ENCODE results near the gene TLN1. TPM values are rescaled to one million over a fixed set of nuclear protein-coding genes. Genes with fewer than 3 reads are reported as not detected.
A peak's percentile ranks its signal among the peaks of the same experiment; 100 is the strongest.

TLN1 gene
- total and polyA plus RNA-seq, 7 donors = 45.0 to 609 (median 354) TPM

- Histone ChIP-seq H3K27ac (no peak overlapping the region), H3K36me3 (no peaks in the 10 kb centered on the region), H3K4me1 (peaks cover 0 to 18% (median 14%) of the 10 kb centered on the region in 4 donors), H3K9me3 (no peaks in the 10 kb centered on the region), H3K27me3 (no peaks in the 10 kb centered on the region), H3K4me3 (no peak overlapping the region)
- no peak for DNase-seq
- intact Hi-C loops (cut with DNase I) = loop anchor here (10.0 kb wide), 1 partner anchor 659 kb away; no protein-coding TSS in a partner anchor
- TF ChIP-seq, protein P1, sequence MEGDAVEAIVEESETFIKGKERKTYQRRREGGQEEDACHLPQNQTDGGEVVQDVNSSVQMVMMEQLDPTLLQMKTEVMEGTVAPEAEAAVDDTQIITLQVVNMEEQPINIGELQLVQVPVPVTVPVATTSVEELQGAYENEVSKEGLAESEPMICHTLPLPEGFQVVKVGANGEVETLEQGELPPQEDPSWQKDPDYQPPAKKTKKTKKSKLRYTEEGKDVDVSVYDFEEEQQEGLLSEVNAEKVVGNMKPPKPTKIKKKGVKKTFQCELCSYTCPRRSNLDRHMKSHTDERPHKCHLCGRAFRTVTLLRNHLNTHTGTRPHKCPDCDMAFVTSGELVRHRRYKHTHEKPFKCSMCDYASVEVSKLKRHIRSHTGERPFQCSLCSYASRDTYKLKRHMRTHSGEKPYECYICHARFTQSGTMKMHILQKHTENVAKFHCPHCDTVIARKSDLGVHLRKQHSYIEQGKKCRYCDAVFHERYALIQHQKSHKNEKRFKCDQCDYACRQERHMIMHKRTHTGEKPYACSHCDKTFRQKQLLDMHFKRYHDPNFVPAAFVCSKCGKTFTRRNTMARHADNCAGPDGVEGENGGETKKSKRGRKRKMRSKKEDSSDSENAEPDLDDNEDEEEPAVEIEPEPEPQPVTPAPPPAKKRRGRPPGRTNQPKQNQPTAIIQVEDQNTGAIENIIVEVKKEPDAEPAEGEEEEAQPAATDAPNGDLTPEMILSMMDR (IDR thresholded peaks at IDR 0.05) = no peak
- TF ChIP-seq EP300 (IDR thresholded peaks at IDR 0.05) = no peak
- no peak for TF ChIP-seq POLR2A (IDR thresholded peaks at IDR 0.05)
- TF ChIP-seq POLR2AphosphoS5 (IDR thresholded peaks at IDR 0.05) = no peak
- 93 to 94% methylated on average over 2 of the region's 2 CpGs for WGBS, 2 donors
These were observed 78.4 kb downstream of the TLN1 start for GRCh38 chr9:35653611-35654010.

DNA sequence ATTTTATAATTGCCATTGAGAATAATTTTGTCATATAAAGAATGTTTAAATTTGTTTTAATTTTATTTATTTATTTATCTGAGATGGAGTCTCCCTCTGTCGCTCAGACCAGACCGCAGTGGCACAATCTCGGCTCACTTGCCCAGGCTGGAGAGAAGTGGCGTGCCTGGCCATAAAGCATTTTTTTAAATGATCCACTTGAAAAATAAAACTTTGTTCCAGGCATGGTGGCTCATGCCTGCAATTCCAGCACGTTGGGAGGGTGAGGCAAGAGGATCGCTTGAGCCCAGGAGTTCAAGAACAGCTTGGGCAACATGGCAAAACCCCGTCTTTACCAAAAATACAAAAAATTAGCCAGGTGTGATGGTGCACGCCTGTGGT lies 79.2 kb downstream of the TLN1 start:
- Histone ChIP-seq H3K36me3 (no peaks in the 10 kb centered on the region), H3K27ac (no peak overlapping the region), H3K4me3 (no peak overlapping the region), H3K27me3 (no peaks in the 10 kb centered on the region), H3K4me1 (peaks cover 0 to 16% (median 14%) of the 10 kb centered on the region in 4 donors), H3K9me3 (no peaks in the 10 kb centered on the region)
- TF ChIP-seq POLR2A (IDR thresholded peaks at IDR 0.05) (no peak), POLR2AphosphoS5 (IDR thresholded peaks at IDR 0.05) (no peak), EP300 (IDR thresholded peaks at IDR 0.05) (no peak)
- TF ChIP-seq, protein P1 (IDR thresholded peaks at IDR 0.05) = no peak
- intact Hi-C loops (cut with DNase I) = loop anchor here (10.0 kb wide), 1 partner anchor 658 kb away; no protein-coding TSS in a partner anchor
- peak; percentile 38 for DNase-seq
- WGBS, 2 donors = 23 to 77% methylated on average over 8 of the region's 8 CpGs

- TF ChIP-seq EP300 (IDR thresholded peaks at IDR 0.05) = no peak
- peak in 1 of 4 donors; percentile 22 for TF ChIP-seq POLR2AphosphoS5 (IDR thresholded peaks at IDR 0.05)
- H3K4me1 ChIP-seq = peaks cover 0 to 15% (median 13%) of the 10 kb centered on the region in 4 donors
- no peaks in the 10 kb centered on the region for H3K36me3 ChIP-seq
- H3K4me3 ChIP-seq = no peak overlapping the region
- no peak overlapping the region for H3K27ac ChIP-seq
- H3K27me3 ChIP-seq = no peaks in the 10 kb centered on the region
- 40 to 80% methylated on average over 7 of the region's 7 CpGs for WGBS, 2 donors
- no peaks in the 10 kb centered on the region for H3K9me3 ChIP-seq
- intact Hi-C loops (cut with DNase I) = loop anchor here (10.0 kb wide), 1 partner anchor 657 kb away; no protein-coding TSS in a partner anchor
- no peak for DNase-seq
These were observed 79.8 kb downstream of the TLN1 start for GRCh38 chr9:35651956-35652828.

DNA sequence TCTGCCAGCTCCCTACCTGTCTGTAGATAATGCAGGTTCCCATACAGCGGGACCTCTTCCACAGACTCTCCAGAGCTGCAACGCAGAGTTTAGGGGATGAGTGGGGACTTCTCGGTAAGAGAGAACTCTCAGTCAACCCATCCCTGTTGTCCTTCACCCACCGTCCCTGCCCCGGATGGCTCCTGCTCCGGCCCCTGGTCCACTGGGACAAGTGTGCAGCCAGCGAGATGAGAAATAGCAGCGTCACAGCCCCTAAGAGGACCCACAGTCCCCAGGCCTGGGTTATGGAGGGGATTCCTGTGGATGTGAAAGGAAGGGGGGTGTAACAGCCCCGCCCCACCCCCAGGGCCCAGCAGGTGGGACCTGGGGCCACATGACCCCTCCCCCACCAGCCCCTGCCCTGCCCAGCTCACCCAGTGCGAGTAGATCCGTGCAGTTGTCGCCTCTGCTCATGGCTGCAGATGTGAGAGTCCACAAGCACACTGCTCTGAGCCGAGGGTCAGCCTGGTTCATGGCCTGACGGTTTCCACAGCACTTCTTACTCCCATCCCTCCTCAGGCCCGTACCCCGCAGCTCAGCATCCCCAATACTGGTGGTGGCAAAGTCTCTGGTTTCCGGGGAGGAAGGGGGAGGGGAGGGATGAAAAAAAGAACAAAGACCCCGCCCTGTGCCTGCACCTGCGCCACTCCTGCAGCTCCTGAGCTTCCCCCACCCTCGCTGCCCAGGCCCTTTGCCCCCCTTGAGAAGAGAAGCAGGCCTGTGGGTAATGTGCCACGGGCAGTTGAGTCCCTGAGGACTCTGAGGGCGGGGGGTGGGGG lies 81.4 kb downstream of the TLN1 start, which contains the start of gene SIT1:
TSS of gene SIT1 (minus strand) at position 591 of the 818 bp plus-strand sequence. CDS start at position 513, 78 bp downstream.
- H3K27ac ChIP-seq = peak within 1 kb of the TSS in 1 of 4 donors; percentile 7

More for the DNA sequence above, 81.4 kb downstream of the TLN1 start, which contains the start of gene SIT1:
- peaks cover 0 to 13% (median 11%) of the 10 kb centered on the region in 4 donors for H3K4me1 ChIP-seq
- no peaks in the 10 kb centered on the region for H3K9me3 ChIP-seq
- no peaks in the 10 kb centered on the region for H3K36me3 ChIP-seq
- H3K4me3 ChIP-seq = no peak within 1 kb of the TSS
- intact Hi-C loops (cut with DNase I) = loop anchor here (10.0 kb wide), 1 partner anchor 656 kb away; no protein-coding TSS in a partner anchor
- peak; percentile 61 for DNase-seq
- no peaks in the 10 kb centered on the region for H3K27me3 ChIP-seq
- no peak for TF ChIP-seq POLR2A (IDR thresholded peaks at IDR 0.05)
- TF ChIP-seq, protein P1 (IDR thresholded peaks at IDR 0.05) = no peak
- no peak for TF ChIP-seq EP300 (IDR thresholded peaks at IDR 0.05)
- no peak for TF ChIP-seq POLR2AphosphoS5 (IDR thresholded peaks at IDR 0.05)
- 52 to 64% methylated on average over 22 of the region's 22 CpGs for WGBS, 2 donors
